Peyer's patch (tissue), 4 donors: ENCODE data around the gene FCN1. TPM values are rescaled to one million over a fixed set of nuclear protein-coding genes. Genes with fewer than 3 reads are reported as not detected.

ENCODE experiments used
- DNase-seq, 3 donors: peaks; one replicate each; pipeline ENCODE4 v3.0.0-alpha.2; 2017 to 2019
- H3K27ac ChIP-seq, 4 donors: fragments of 200-600 bp; sonication (generic); one replicate each; pipeline ENCODE4 v1.5.1; 2016 to 2019
- H3K27me3 ChIP-seq, 2 donors: fragments of 200-600 bp; sonication (generic); one replicate each; pipeline ENCODE4 v1.5.1; 2019
- H3K36me3 ChIP-seq, 3 donors: fragments of 200-600 bp; sonication (generic); one replicate each; pipeline ENCODE4 v1.5.1; 2016 to 2019
- H3K4me1 ChIP-seq, 4 donors: fragments of 200-600 bp; sonication (generic); one replicate each; pipeline ENCODE4 v1.5.1; 2016 to 2019
- H3K4me3 ChIP-seq, 4 donors: fragments of 200-600 bp; sonication (generic); 1 replicate in 3 of 4; 2 replicates in 1 of 4; pipeline ENCODE4 v1.5.1; 2016 to 2019; ENCODE audit warnings: mild to moderate bottlenecking in 1 of 4
- H3K9me3 ChIP-seq, 4 donors: fragments of 200-600 bp; sonication (generic); one replicate each; pipeline ENCODE4 v1.5.1; 2016 to 2019; ENCODE audit warnings: mild to moderate bottlenecking in 1 of 4
- CTCF ChIP-seq, 6 experiments: fragments of 450-650 bp in 4 of 6; fragments of 200-600 bp in 2 of 6; sonication (generic) in 1 of 6; IDR thresholded peaks; one replicate each; pipeline ENCODE4 v1.5.1; 2017 to 2019; ENCODE audit warnings: antibody characterized with exemption in 6 of 6, mild to moderate bottlenecking in 3 of 6, moderate library complexity in 1 of 6
- POLR2A ChIP-seq, 2 donors: fragments of 450-650 bp; IDR thresholded peaks; one replicate each; pipeline ENCODE4 v1.5.1; 2017; ENCODE audit warnings: antibody characterized with exemption in 2 of 2, mild to moderate bottlenecking in 2 of 2, moderate library complexity in 2 of 2
- total RNA-seq, 4 donors: library from RNA; depleted of rRNA; stranded (reverse); fragments of >200 nt; gene quantifications; one replicate each; pipeline ENCODE4 v1.1.0, GENCODE V29; 2016

Gene FCN1
- total RNA-seq, 4 donors from 2014 or later = 2.5 TPM; not detected in 3

DNA sequence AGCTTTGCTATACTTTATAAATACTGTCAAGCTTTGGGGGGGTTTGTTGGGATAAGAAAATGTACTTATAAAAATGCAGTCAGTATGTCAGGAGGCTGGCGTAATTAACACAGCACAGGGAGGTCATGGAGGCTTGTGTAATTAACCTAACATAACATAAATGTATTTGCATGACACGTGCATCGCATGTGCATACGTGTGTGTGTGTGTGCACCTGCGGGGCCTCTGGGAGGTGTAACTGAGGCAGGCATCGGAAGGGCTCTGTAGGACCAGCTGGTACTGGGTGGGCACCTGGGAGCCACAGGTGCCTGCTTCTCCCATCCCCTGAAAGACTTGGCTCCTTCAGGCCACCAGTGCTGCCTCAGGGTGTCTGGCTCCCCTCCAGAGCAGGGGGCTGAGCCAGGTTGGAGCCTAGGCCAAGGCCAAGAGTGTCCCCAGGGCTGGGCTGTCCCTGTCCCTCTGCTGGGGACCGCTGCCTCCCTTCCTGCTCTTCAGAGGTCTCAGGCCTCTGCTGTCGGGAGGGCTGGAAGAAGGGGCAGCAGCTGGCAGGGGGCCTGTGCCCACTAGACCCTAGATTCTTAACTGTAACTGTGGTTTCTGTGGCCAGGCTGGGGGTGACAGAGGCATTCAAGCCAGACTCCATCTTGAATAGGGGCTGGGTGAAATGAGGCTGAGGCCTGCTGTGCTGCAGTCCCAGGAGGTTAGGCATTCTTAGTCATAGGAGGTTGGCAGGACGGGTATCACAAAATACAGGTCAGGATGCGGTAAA, 28.1 kb downstream of the FCN1 start:
- no peak overlapping the region for H3K27ac ChIP-seq
- H3K36me3 ChIP-seq = no peaks in the 10 kb centered on the region
- TF ChIP-seq POLR2A (IDR thresholded peaks at IDR 0.05) (no peak), CTCF (IDR thresholded peaks at IDR 0.05) (no peak)
- H3K4me1 ChIP-seq = no peaks in the 10 kb centered on the region
- no peaks in the 10 kb centered on the region for H3K9me3 ChIP-seq
- no peak overlapping the region for H3K4me3 ChIP-seq
- no peaks in the 10 kb centered on the region for H3K27me3 ChIP-seq
- peak in 1 of 3 donors; percentile 6 for DNase-seq

DNA sequence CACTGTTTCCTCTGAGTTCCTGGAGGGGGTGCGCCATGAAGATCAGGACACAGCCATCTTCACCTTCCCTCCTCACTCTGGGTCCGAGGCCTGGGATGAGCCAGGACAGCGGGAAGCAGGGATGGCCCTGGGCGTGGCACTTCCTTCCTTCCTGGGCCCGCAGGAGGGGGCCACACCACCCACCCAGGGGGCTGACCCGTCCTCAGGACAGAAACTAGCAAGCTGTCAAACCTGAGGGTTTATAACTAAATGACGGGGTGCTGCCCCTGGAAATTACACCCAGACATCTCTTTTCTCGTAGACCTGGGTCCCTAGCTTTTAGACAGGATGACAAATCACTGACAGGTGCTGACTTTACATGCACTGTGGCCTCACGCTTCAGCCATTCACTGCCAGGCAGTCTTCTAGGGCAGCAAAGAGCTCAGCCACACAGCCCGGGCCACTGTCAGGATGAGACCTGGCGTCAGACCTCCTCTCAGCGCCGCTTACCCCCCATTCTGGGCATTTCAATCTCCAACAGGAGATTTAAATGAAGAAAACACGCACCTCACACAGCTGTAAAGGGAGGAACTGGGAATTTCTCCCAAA, 29.0 kb downstream of the FCN1 start:
- Histone ChIP-seq H3K4me3 (no peak overlapping the region), H3K4me1 (no peaks in the 10 kb centered on the region), H3K9me3 (no peaks in the 10 kb centered on the region), H3K27me3 (no peaks in the 10 kb centered on the region), H3K27ac (no peak overlapping the region), H3K36me3 (no peaks in the 10 kb centered on the region)
- DNase-seq = peak in 1 of 3 donors; percentile 1
- no peak for TF ChIP-seq CTCF (IDR thresholded peaks at IDR 0.05)
- TF ChIP-seq POLR2A (IDR thresholded peaks at IDR 0.05) = no peak

DNA sequence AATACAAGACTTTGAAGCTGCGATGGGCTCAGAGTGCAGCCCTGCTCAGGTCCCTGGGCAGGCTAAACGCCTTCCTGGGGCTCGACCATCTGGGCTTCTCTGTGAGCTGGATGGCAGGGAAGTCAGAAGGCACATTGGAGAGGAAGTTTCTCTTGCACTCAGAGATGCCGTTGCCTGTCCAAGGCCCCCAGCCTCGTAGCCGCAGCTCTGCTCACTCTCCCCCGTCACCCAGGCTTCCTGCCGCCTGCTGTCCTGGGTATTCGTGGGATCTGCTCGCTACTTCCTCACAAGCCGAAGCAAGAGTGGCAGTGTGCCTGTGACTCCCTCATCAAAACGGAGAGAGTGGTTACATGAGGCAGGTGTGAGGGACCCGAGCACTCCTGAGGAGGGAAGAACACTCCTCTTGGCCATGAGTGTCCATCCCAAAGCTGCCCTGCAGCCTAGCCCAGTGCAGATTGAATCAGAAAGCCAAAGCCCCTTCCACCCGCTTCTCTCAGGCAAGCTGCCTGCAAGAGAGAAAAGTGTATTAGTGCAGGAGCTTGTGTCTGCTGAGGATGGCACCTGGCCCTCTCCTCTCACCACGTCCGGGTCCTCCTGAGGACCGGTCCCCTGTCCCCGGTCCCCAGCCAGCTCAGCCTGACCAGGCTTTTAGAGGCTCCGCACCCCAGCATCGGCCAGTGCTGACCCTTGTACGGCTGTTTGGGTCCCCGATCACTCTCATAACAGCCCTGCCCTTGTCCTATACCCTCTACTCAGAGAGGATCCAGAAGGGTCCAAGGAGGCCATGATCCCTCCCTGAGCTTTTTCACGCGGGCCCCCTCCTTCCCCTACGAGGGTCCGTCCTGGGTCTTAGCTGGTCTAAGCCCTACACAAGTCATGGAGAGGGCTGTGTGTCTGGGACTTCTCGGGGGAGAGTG, 29.8 kb downstream of the FCN1 start:
- Histone ChIP-seq H3K36me3 (no peaks in the 10 kb centered on the region), H3K27ac (no peak overlapping the region), H3K9me3 (no peaks in the 10 kb centered on the region), H3K4me3 (no peak overlapping the region), H3K27me3 (no peaks in the 10 kb centered on the region), H3K4me1 (no peaks in the 10 kb centered on the region)
- DNase-seq = peak in 1 of 3 donors; percentile 10
- TF ChIP-seq POLR2A (IDR thresholded peaks at IDR 0.05) (no peak), CTCF (IDR thresholded peaks at IDR 0.05) (no peak)

DNA sequence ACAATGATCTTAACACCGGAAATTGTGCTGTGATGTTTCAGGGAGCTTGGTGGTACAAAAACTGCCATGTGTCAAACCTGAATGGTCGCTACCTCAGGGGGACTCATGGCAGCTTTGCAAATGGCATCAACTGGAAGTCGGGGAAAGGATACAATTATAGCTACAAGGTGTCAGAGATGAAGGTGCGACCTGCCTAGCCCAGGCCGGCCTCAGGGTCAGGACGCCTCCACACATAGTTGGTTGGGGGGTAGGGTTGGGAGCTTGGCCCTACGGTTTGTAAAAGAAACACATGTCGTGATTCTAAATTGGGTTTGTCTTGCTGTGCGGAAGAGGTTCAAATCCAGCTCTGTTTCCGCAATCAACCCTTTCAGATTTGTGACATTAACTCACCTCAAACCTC, 30.5 kb downstream of the FCN1 start:
- TF ChIP-seq CTCF (IDR thresholded peaks at IDR 0.05) (no peak), POLR2A (IDR thresholded peaks at IDR 0.05) (no peak)
- no peaks in the 10 kb centered on the region for H3K9me3 ChIP-seq
- no peaks in the 10 kb centered on the region for H3K36me3 ChIP-seq
- H3K27me3 ChIP-seq = no peaks in the 10 kb centered on the region
- no peak overlapping the region for H3K4me3 ChIP-seq
- H3K27ac ChIP-seq = no peak overlapping the region
- DNase-seq = peak in 1 of 3 donors; percentile 4
- no peaks in the 10 kb centered on the region for H3K4me1 ChIP-seq

GRCh38 chr9:134886413-134886913, 31.2 kb downstream of the FCN1 start:
- Histone ChIP-seq H3K4me3 (no peak overlapping the region), H3K27me3 (no peaks in the 10 kb centered on the region), H3K27ac (no peak overlapping the region), H3K4me1 (no peaks in the 10 kb centered on the region), H3K36me3 (no peaks in the 10 kb centered on the region), H3K9me3 (no peaks in the 10 kb centered on the region)
- no peak for TF ChIP-seq POLR2A (IDR thresholded peaks at IDR 0.05)
- TF ChIP-seq CTCF (IDR thresholded peaks at IDR 0.05) = no peak
- DNase-seq = peak in 1 of 3 donors; percentile 12
